ENCODE data around the gene ACIN1.

ACIN1 gene

GRCh38 chr14:23094666-23095195 is at the start of gene ACIN1:
TSS of gene ACIN1 (minus strand) at chr14:23095136. CDS start at chr14:23095112, 24 bp downstream.
- H3K36me3 ChIP-seq (ENCODE audit: insufficient read depth, low read length): peaks cover 40% of the 10 kb centered on the region
- peak within 1 kb of the TSS; percentile 83 for H2AFZ ChIP-seq (ENCODE audit: low read length, unreplicated experiment)
- peak within 1 kb of the TSS; percentile 83 for H3K4me3 ChIP-seq (ENCODE audit: low read depth, low read length)
- peaks cover 33% of the 10 kb centered on the region for H3K4me1 ChIP-seq (ENCODE audit: control insufficient read depth, insufficient read depth, low read length, unreplicated experiment)
- peaks cover 80% of the 10 kb centered on the region for H3K79me2 ChIP-seq (ENCODE audit: control insufficient read depth, insufficient read depth, low read length, unreplicated experiment)
- no peaks in the 10 kb centered on the region for H3K27me3 ChIP-seq (ENCODE audit: insufficient read depth, low read length)
- H3K27ac ChIP-seq (ENCODE audit: low read depth, low read length): peak within 1 kb of the TSS; percentile 88

- no peak overlapping the region for H3K4me3 ChIP-seq (ENCODE audit: low read depth, low read length)
- peaks cover 2% of the 10 kb centered on the region for H3K4me1 ChIP-seq (ENCODE audit: control insufficient read depth, insufficient read depth, low read length, unreplicated experiment)
- H3K36me3 ChIP-seq (ENCODE audit: insufficient read depth, low read length): no peaks in the 10 kb centered on the region
- H3K27me3 ChIP-seq (ENCODE audit: insufficient read depth, low read length): peaks cover 8% of the 10 kb centered on the region; the same call in 1 of the 2 replicates
- H3K27ac ChIP-seq (ENCODE audit: low read depth, low read length): no peak overlapping the region
- no peak overlapping the region for H2AFZ ChIP-seq (ENCODE audit: low read length, unreplicated experiment)
- no peaks in the 10 kb centered on the region for H3K79me2 ChIP-seq (ENCODE audit: control insufficient read depth, insufficient read depth, low read length, unreplicated experiment)
Measured at GRCh38 chr14:23143911-23144310, 49.0 kb upstream of the ACIN1 start.

- H3K27ac ChIP-seq (ENCODE audit: low read depth, low read length): no peak overlapping the region
- no peak overlapping the region for H2AFZ ChIP-seq (ENCODE audit: low read length, unreplicated experiment)
- peaks cover 2% of the 10 kb centered on the region for H3K4me1 ChIP-seq (ENCODE audit: control insufficient read depth, insufficient read depth, low read length, unreplicated experiment)
- H3K27me3 ChIP-seq (ENCODE audit: insufficient read depth, low read length): peaks cover 8% of the 10 kb centered on the region; the same call in 1 of the 2 replicates
- H3K36me3 ChIP-seq (ENCODE audit: insufficient read depth, low read length): no peaks in the 10 kb centered on the region
- no peak overlapping the region for H3K4me3 ChIP-seq (ENCODE audit: low read depth, low read length)
- no peaks in the 10 kb centered on the region for H3K79me2 ChIP-seq (ENCODE audit: control insufficient read depth, insufficient read depth, low read length, unreplicated experiment)
Measured at GRCh38 chr14:23142826-23143225, 47.9 kb upstream of the ACIN1 start.

GRCh38 chr14:23141706-23142444 is 46.9 kb upstream of the ACIN1 start:
- Histone ChIP-seq H3K4me1 (ENCODE audit: control insufficient read depth, insufficient read depth, low read length, unreplicated experiment) (no peaks in the 10 kb centered on the region), H3K79me2 (ENCODE audit: control insufficient read depth, insufficient read depth, low read length, unreplicated experiment) (no peaks in the 10 kb centered on the region), H2AFZ (ENCODE audit: low read length, unreplicated experiment) (no peak overlapping the region), H3K36me3 (ENCODE audit: insufficient read depth, low read length) (no peaks in the 10 kb centered on the region), H3K4me3 (ENCODE audit: low read depth, low read length) (no peak overlapping the region), H3K27ac (ENCODE audit: low read depth, low read length) (no peak overlapping the region), H3K27me3 (ENCODE audit: insufficient read depth, low read length) (peaks cover 8% of the 10 kb centered on the region; the same call in 1 of the 2 replicates)

- no peak overlapping the region for H3K27ac ChIP-seq (ENCODE audit: low read depth, low read length)
- no peaks in the 10 kb centered on the region for H3K4me1 ChIP-seq (ENCODE audit: control insufficient read depth, insufficient read depth, low read length, unreplicated experiment)
- H3K4me3 ChIP-seq (ENCODE audit: low read depth, low read length): no peak overlapping the region
- no peak overlapping the region for H2AFZ ChIP-seq (ENCODE audit: low read length, unreplicated experiment)
- H3K27me3 ChIP-seq (ENCODE audit: insufficient read depth, low read length): peaks cover 8% of the 10 kb centered on the region; the same call in 1 of the 2 replicates
- no peaks in the 10 kb centered on the region for H3K79me2 ChIP-seq (ENCODE audit: control insufficient read depth, insufficient read depth, low read length, unreplicated experiment)
- H3K36me3 ChIP-seq (ENCODE audit: insufficient read depth, low read length): no peaks in the 10 kb centered on the region
Measured at GRCh38 chr14:23140371-23140770, 45.4 kb upstream of the ACIN1 start.

- Histone ChIP-seq H3K27ac (ENCODE audit: low read depth, low read length) (no peak overlapping the region), H3K4me1 (ENCODE audit: control insufficient read depth, insufficient read depth, low read length, unreplicated experiment) (no peaks in the 10 kb centered on the region), H2AFZ (ENCODE audit: low read length, unreplicated experiment) (no peak overlapping the region), H3K79me2 (ENCODE audit: control insufficient read depth, insufficient read depth, low read length, unreplicated experiment) (no peaks in the 10 kb centered on the region), H3K27me3 (ENCODE audit: insufficient read depth, low read length) (peaks cover 8% of the 10 kb centered on the region; the same call in 1 of the 2 replicates), H3K4me3 (ENCODE audit: low read depth, low read length) (no peak overlapping the region), H3K36me3 (ENCODE audit: insufficient read depth, low read length) (no peaks in the 10 kb centered on the region)
Measured at GRCh38 chr14:23139874-23140273, 44.9 kb upstream of the ACIN1 start.

- Histone ChIP-seq H3K27me3 (ENCODE audit: insufficient read depth, low read length) (peaks cover 4% of the 10 kb centered on the region; the same call in 1 of the 2 replicates), H3K79me2 (ENCODE audit: control insufficient read depth, insufficient read depth, low read length, unreplicated experiment) (no peaks in the 10 kb centered on the region), H3K4me1 (ENCODE audit: control insufficient read depth, insufficient read depth, low read length, unreplicated experiment) (no peaks in the 10 kb centered on the region), H3K4me3 (ENCODE audit: low read depth, low read length) (no peak overlapping the region), H2AFZ (ENCODE audit: low read length, unreplicated experiment) (no peak overlapping the region), H3K36me3 (ENCODE audit: insufficient read depth, low read length) (no peaks in the 10 kb centered on the region), H3K27ac (ENCODE audit: low read depth, low read length) (no peak overlapping the region)
Measured at GRCh38 chr14:23137813-23138535, 43.0 kb upstream of the ACIN1 start.

GRCh38 chr14:23137192-23137812 is 42.4 kb upstream of the ACIN1 start:
- H2AFZ ChIP-seq (ENCODE audit: low read length, unreplicated experiment): no peak overlapping the region
- no peaks in the 10 kb centered on the region for H3K79me2 ChIP-seq (ENCODE audit: control insufficient read depth, insufficient read depth, low read length, unreplicated experiment)
- H3K27me3 ChIP-seq (ENCODE audit: insufficient read depth, low read length): no peaks in the 10 kb centered on the region
- H3K27ac ChIP-seq (ENCODE audit: low read depth, low read length): no peak overlapping the region
- H3K36me3 ChIP-seq (ENCODE audit: insufficient read depth, low read length): no peaks in the 10 kb centered on the region
- no peak overlapping the region for H3K4me3 ChIP-seq (ENCODE audit: low read depth, low read length)
- no peaks in the 10 kb centered on the region for H3K4me1 ChIP-seq (ENCODE audit: control insufficient read depth, insufficient read depth, low read length, unreplicated experiment)

GRCh38 chr14:23136566-23137133 is 41.7 kb upstream of the ACIN1 start:
- no peaks in the 10 kb centered on the region for H3K27me3 ChIP-seq (ENCODE audit: insufficient read depth, low read length)
- H3K4me3 ChIP-seq (ENCODE audit: low read depth, low read length): no peak overlapping the region
- no peaks in the 10 kb centered on the region for H3K79me2 ChIP-seq (ENCODE audit: control insufficient read depth, insufficient read depth, low read length, unreplicated experiment)
- no peak overlapping the region for H3K27ac ChIP-seq (ENCODE audit: low read depth, low read length)
- no peaks in the 10 kb centered on the region for H3K36me3 ChIP-seq (ENCODE audit: insufficient read depth, low read length)
- H3K4me1 ChIP-seq (ENCODE audit: control insufficient read depth, insufficient read depth, low read length, unreplicated experiment): no peaks in the 10 kb centered on the region
- H2AFZ ChIP-seq (ENCODE audit: low read length, unreplicated experiment): no peak overlapping the region

GRCh38 chr14:23132970-23133369 is 38.0 kb upstream of the ACIN1 start:
- no peak overlapping the region for H3K4me3 ChIP-seq (ENCODE audit: low read depth, low read length)
- no peaks in the 10 kb centered on the region for H3K79me2 ChIP-seq (ENCODE audit: control insufficient read depth, insufficient read depth, low read length, unreplicated experiment)
- H3K27me3 ChIP-seq (ENCODE audit: insufficient read depth, low read length): no peaks in the 10 kb centered on the region
- H2AFZ ChIP-seq (ENCODE audit: low read length, unreplicated experiment): no peak overlapping the region
- H3K27ac ChIP-seq (ENCODE audit: low read depth, low read length): no peak overlapping the region
- no peaks in the 10 kb centered on the region for H3K36me3 ChIP-seq (ENCODE audit: insufficient read depth, low read length)
- no peaks in the 10 kb centered on the region for H3K4me1 ChIP-seq (ENCODE audit: control insufficient read depth, insufficient read depth, low read length, unreplicated experiment)

Measured in ACC112 (cell line).